NCI-H748 (cell line): ENCODE results near the gene C5orf22.
A peak's percentile ranks its signal among the peaks of the same experiment; 100 is the strongest.
"Not testable (repeated sequence)": the region's sequence is repeated elsewhere in the genome, so short reads cannot be mapped to it uniquely, and the experiment has no call there.

Source experiments
- DNase-seq: peaks from one replicate; lab custom pipeline; 2025; ENCODE audit not compliant: unreplicated experiment; lab: John Stamatoyannopoulos, UW

Gene C5orf22

DNA sequence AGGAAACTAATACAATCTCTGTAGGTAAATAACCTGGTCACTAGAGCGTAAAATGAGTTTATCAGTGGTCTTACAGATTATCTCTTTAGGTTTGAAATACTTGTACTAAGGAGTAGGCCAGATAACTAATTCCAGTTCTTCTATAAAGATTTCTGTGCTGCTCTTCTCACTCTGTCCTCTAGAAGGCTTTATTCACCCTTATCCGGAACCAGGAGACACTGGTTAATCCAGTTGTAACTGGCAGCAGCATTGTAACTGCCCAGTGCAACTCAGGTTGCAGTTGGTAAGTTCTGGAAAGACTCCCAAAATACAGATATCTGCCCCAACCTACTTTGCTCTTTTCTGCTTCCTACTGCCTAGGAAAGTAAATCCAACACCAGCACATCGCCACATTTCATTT lies 19.8 kb downstream of the C5orf22 start:
- no peak for DNase-seq

DNA sequence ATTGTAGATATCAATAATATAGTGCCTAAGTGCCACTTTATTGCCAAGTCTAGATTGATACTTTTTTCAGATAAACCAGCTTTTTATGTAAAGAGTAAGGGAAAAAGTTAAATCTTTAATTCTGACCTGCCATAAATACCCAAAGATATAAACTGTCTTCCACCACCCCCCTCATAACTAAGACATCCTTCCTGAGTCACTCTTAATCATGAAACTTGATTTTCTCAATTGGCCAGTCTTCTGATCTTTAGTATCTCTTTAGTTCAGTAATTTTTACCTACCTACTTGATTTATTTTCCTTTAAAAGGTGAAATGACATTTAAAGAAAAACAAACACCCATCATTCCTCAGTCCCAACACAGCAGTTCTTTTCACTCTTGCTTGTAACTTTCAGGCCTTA lies 21.8 kb downstream of the C5orf22 start:
- DNase-seq: no peak

DNA sequence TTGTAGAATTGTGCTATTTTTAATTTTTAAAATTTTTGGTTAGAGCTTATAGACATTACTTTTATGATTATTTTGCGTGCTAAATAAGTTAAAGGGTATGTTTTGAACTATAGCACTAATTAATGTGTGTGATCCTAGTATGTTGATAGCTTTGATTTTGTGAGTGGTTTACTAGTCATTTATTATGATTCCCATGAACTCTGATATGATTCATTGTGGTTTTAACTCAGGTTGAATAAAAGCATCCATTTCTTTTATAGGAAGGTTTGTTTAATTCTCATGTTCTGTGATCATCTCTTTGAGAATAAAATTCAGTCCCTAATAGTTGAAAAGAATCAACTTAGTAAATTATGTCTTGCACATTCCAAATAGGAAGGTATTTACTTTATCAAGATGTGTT lies 22.5 kb downstream of the C5orf22 start:
- DNase-seq: no peak

DNA sequence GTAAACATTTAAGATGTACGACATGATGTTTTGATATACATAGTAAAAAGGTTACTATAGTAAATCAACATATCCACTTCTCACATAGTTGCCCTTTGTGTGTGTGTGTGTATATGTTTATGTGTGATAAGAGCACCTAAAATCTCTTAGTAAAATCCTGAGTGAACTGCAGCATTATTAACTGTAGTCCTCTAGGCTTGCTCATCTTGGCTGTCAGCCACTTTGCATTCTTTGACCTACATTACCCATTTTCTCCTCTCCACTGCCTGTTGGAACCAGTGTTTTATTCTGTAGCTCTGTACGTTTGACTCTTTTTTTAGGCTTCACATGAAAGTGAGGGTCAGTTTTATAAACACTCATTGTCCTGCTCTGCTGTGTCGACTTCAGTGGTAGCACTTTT lies 24.4 kb downstream of the C5orf22 start:
- DNase-seq: no peak

DNA sequence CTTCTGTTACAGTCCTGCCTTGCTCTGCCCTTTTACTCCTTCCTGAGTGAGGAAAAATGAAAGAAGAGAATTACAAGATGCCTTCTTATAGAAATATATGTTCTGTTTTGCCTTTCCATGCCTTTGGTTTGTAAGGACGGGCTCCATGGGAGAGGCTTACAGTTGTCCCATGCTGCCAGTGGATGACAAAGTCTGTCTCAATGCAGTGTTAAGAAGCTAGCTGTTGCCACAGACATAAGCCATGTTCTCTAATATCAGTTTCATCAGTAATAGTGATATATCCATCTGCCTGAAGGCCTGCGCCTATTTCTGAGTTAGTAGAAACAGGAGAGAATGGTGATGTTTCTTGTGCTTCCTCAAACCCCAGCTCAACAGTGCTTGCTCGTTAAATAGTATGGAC lies 27.8 kb downstream of the C5orf22 start:
- DNase-seq: no peak

DNA sequence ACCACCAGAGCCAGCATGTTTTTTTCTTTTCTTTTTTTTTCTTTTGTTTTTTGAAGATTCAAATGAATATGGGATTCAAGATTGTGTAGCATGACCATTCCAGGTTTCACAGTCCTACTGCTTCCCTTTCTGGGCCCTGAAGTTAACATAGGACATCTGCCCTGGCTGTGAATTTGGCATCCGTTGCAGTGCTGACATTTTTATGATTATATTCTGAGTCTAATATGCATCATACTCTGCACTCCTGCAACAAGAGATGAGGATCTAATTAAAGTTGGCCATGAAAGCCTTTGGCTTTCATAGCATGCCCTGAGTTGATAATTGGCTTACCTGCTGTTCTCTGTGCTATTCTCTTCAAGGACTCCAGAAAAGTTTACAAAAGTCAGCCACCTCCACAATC lies 29.8 kb downstream of the C5orf22 start:
- DNase-seq: no peak

DNA sequence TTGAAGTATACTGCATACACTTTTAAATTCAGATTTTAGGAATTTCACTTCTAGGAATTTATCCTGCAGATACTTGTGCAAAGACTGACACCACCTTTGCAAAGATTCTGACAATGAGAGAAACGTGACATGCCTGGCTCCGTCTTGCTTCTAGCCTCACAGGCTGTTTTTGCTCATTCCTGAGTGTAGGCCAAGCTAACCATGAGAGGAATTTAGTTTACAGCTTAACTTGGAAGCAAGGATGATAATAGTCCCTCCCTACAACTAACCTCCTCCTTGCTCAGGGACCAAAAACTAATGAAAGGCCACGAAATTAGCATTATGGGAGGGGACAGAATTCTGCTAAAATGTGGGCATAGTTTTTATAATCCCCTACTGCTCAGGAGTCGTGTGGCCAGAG lies 31.1 kb downstream of the C5orf22 start:
- DNase-seq: no peak

DNA sequence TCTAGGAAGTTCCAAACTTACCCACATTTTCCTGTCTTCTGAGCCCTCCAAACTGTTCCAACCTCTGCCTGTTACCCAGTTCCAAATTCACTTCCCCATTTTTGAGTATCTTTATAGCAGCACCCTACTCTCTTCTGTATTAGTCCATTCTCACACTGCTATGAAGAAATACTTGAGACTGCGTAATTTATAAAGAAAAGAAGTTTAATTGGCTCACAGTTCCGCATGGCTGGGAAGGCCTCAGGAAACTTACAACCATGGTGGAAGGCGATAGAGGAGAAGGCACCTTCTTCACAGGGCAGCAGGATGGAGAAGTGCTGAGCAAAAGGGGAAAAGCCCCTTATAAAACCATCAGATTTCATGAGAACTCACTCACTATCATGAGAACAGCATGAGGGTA lies 34.3 kb downstream of the C5orf22 start:
- not testable (repeated sequence) for DNase-seq

DNA sequence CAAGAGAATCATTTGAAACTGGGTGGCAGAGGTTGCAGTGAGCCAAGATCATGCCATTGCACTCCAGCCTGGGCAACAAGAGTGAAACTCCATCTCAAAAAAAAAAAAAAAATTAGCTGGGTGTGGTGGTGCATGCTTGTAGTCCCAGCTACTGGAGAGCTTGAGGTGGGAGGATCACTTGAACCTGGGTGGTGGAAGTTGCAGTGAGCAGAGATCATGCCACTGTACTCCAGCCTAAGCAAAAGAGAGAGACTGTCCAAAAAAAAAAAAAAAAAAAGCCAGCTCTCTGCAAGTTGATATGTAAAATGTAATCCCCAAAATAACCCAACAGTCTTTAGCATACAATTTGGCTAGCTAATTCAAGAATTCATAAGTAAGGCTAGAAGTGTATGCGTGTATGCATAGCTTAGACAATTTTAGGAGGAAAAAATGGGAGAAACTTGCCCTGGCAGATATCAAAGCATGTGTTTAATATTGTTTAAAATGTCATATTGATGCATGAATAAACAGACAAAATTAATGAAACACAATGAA lies 36.3 kb downstream of the C5orf22 start:
- no peak for DNase-seq

DNA sequence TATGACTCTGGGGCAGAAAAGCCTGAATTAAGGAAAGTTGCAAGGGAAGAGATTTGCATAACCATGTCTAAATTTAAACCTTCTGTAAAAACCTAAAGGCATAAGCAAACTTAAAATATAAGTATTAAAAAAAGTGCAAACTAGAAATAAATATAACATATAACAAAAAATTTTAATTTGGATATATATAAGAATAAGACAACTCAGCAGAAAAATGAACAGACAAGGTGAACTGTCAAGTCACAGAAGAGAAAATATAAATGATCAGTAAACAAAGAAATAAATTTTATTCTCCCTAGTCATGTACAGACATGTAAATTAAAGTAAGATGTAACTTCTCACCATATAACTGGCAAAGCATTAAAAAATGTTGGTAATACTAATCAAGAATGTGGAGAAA lies 37.0 kb downstream of the C5orf22 start:
- no peak for DNase-seq

DNA sequence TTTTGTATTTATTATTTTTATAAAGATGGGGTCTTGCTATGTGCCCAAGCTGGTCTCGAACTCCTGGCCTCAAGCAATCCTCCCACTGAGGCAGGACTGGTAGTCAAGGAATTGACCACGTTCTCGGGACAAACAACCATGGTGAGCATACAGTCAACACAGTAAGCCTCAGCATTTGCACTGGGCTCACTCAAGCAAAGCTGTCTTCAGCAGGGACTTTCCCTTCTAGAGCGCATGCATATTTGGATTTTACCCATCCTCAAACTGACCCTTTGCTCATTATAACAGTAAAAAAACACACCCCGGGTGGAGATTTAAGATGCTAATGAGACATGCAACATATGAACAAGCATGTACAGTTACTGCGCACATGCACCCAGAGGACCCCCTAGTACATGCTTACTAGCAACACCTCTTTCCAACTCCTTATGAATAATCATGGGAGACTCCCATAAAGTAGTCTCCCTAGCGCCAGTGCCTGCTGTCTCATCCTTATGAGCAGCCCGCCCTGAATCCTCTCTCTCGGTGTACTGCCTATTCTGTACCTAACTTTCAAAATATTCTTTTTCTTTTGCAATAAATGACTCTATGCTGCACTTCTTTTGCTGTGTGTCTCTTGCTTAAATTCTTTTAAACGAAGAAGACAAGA lies 41.5 kb downstream of the C5orf22 start:
- DNase-seq: no peak

DNA sequence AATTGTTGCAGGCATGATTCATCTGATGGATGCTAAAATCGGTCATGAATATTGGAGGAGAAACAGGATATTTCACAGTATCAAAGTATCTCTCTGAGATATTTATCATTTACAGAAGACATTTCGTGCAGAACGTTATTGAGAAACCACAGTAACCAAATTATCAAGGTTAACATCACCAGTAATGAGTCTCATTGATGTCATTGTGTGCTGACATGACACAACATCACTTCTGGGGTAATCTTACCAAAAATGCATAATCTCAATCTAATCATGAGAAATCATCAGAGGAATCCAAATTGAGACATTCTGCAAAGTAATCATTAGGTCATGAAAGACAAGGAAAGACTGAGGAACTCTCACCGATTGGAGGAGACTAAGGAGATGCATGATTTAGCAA lies 42.7 kb downstream of the C5orf22 start:
- no peak for DNase-seq

DNA sequence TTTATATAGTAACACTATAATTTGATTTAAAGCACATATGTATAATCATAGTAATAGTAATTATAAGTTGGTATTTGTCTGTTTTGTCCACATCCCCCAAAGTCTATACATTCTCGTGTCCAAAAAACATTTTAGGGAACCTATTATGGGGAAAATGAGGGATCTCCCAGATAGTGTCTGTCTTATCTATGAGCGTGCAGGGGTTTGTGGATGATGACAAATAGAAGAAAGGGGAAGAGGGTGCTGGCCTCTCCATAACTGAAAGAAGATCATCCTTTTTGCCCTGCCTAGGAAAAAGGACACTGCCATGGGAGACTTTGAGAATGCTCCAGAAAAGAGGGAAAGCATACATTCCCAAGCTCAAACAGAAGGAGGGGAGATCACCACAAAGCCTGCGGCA lies 45.3 kb downstream of the C5orf22 start:
- DNase-seq: no peak

DNA sequence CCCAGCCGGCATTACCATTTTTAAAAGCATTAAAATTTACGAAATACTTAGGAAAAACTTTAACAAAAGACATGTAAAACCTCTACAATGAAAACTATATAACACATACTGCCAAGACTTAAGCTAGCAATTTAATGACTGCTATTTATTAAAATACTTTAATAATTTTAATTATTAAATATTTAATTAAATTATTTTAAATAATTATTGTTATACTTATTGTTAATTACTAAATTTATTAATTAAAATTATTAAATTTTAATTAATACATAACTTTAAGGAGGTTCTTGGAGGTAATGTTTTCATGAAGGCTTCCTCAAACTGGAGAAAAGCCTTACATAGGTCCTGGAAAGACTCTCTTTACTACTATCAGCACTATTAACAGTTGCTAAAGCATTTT lies 47.5 kb downstream of the C5orf22 start:
- no peak for DNase-seq

DNA sequence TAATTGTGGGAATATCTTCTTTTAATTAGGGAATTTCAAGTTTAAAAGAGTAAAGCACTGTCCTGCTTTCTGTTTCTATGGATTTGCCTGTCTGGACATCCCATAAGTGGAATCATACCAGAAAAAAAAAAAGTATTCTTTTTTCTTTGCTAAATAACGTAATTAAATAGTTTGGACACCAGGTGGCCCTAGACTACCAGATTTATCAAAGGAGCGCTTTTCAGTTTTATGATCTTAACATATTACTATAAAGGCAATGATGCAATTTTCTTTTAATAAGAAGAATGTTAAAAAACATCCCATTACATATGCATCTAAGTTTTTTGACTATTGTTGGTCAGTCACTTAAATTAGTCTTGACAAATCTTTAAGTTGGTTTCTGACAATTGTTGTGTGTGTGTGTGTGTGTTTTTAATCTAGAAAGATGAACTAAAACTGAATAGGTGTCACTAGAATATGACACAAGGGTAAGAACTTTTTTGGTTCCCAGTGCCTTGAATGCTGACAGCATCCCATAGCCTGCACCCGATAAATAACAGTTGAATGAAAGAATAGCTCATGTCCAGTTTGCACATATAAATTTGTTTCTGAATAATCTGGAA lies 49.5 kb downstream of the C5orf22 start:
- peak; percentile 77 for DNase-seq

DNA sequence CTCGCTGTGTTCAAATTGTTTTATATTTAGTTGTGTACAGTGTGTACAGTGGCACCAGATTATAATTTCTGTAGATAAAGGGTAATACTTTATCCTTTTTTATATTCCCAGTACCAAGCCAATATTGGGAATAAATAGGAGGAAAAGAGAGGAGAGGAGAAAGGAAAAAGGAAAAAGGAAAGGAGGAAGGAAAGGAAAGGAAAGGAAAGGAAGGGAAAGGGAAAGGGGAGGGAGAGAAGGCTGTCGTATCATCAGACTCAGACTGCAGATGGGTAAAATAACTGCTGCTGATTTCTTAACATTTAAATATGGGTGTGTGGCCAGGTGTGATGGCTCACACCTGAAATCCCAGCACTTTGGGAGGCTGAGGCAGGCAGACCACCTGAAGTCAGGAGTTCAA lies 51.0 kb downstream of the C5orf22 start:
- no peak for DNase-seq

DNA sequence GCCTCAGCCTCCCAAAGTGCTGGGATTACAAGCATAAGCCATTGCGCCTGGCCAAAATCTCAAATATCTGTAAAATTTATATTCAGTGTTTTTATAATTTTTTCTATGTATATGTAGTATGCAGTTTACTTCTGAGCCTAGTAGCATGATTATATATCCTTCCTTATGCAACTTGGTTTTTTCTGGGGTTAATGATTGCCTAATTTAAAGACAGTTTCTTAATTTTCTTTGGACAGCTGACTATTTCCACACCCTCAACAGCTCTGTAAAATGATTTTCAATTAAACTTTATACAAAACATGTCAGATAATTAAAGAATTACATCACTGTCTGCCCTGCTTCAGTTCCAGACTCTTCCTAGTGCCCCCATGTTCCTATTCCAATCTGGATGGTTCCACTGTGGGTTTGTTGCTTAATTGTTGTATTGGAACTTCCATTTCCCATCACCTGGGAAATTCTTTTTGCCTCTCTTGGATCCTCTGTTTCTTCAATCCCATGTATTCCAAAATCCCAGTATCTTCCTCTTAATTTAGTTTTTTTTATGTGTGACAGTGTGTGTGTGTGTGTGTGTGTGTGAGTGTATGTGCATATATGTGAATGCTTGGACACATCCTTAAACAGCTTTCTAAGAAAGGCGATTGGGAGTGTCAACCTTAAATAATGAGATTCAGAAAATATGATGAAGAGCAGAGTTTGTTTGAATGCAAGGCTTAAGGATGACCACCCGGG lies 53.2 kb downstream of the C5orf22 start:
- no peak for DNase-seq

DNA sequence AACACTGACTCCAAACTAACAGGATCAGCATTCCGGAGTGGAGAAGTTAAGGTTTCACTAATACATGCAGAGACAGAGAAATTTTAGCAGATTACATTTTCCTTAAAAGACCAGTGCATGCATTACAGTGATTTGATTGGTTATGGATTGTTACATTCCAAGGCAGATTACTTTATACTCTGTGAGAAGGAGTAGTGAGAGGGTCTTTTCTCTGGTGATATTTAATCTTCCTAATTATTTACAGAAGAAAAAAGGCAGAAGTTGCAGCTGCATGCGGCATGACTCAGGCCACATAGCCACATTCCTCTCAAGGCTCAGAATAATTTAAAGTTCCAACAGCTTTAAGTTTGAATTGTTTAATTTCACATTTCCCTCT lies 53.8 kb downstream of the C5orf22 start:
- no peak for DNase-seq

DNA sequence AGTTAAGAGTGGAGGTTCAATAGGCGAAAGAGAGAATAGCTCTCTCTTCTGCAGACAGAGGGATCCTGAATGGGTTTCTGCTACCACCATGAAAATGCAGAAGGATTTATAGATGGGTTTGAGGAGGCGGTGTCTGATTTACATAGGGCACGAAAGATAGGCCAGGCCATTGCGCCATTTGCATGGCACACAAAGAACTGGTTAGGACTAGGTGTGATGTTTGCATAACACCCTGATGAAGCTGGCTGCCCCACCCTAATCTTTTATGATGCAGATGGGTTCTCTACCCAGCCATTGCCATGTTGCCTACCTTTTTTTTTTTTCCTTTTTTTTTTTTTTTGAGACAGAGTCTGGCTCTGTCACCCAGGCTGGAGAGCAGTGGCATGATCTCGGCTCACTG lies 55.4 kb downstream of the C5orf22 start:
- no peak for DNase-seq

DNA sequence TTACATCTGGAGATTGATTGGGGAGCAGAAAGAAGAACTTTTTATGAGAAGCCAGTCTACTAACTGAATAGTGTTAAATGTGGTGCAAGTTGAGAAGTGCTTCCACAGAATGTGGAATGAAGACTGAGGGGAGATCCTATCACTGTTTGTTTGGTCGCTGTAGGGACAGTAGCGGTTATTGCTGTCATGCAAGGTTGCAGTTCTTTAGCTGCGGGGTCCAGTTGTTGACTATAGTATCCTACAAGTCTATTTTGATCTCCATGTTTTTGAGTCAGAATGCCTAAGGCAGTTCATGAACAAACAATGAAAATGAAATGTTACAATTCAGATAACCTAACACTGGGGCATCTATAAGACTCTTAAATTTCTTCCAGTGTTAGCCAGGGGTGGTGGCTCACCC lies 61.6 kb downstream of the C5orf22 start:
- no peak for DNase-seq

DNA sequence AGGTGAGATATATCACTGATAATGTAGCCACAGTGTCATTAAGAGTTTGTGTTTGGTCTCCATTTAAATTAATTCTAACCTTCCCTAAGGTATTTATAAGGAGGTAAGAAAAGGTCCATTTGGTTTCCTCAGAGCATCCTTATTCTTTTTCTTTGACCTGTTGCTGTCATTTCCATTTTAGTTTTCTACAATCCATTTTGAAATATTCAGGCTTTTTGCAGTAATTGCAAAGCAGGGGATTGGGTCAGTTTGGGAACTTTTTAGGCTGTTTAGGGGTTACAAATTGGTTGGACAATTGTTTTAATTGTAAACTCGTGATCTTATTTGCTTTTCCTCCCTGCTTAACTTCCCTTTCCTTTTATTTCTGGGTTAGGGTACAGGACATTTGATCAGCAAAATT lies 64.3 kb downstream of the C5orf22 start:
- no peak for DNase-seq
